Lower leg skin (tissue), 4 donors: ENCODE measurements around the gene ING4. TPM values are rescaled to one million over a fixed set of nuclear protein-coding genes. Genes with fewer than 3 reads are reported as not detected.

Experiments
- DNase-seq, 2 donors: peaks; one replicate each; pipeline ENCODE4 v3.0.0-alpha.2; 2019; ENCODE audit warnings: low spot score in 2 of 2
- H3K4me3 ChIP-seq: fragments of 200-600 bp; sonication (generic); 2 replicates; pipeline ENCODE4 v1.5.1; 2017; ENCODE audit warnings: mild to moderate bottlenecking, low read depth; ENCODE audit not compliant: poor library complexity, severe bottlenecking
- CTCF ChIP-seq, 3 donors: fragments of 450-650 bp; IDR thresholded peaks; one replicate each; pipeline ENCODE4 v1.5.1; 2016; ENCODE audit warnings: antibody characterized with exemption in 3 of 3, mild to moderate bottlenecking in 3 of 3, moderate library complexity in 2 of 3
- POLR2A ChIP-seq, 2 donors: fragments of 450-650 bp; IDR thresholded peaks; one replicate each; pipeline ENCODE4 v1.6.1; 2016 to 2017; ENCODE audit warnings: antibody characterized with exemption in 2 of 2, mild to moderate bottlenecking in 1 of 2, moderate library complexity in 1 of 2
- WGBS, 2 donors: methylation state at CpG; one replicate each; pipeline ENCODE4 v1.1.5; 2018; 5-methylcytosine and 5-hydroxymethylcytosine counted together
- intact Hi-C: fragments of 100-400 bp; cut with DNase I; formaldehyde crosslinking; loops from one replicate; pipeline ENCODE4 v1.15.0; 2023; ENCODE audit warnings: low total_unique reads
- total RNA-seq, 4 donors: library from RNA; depleted of rRNA; stranded (reverse); fragments of >200 nt; gene quantifications; one replicate each; pipeline ENCODE4 v1.1.0, GENCODE V29; 2016

Gene ING4
- total RNA-seq, 4 donors from 2014 or later = 40.8 to 63.6 (median 56.0) TPM

GRCh38 chr12:6672143-6672542 is 9.2 kb upstream of the ING4 start:
- H3K4me3 ChIP-seq = no peak overlapping the region
- no peak for DNase-seq
- TF ChIP-seq POLR2A (IDR thresholded peaks at IDR 0.05) (no peak), CTCF (IDR thresholded peaks at IDR 0.05) (no peak)
- intact Hi-C loops = no loop called here
- 84 to 92% methylated on average over 9 to 18 of the region's 18 CpGs for WGBS, 2 donors

GRCh38 chr12:6667559-6668210 is 4.8 kb upstream of the ING4 start:
- no peak for DNase-seq
- WGBS, 2 donors = 74 to 81% methylated on average over 8 of the region's 8 CpGs
- H3K4me3 ChIP-seq = no peak overlapping the region
- intact Hi-C loops = no loop called here
- no peak for TF ChIP-seq CTCF (IDR thresholded peaks at IDR 0.05)

GRCh38 chr12:6666211-6666610 is 3.3 kb upstream of the ING4 start:
- DNase-seq = no peak
- no peak overlapping the region for H3K4me3 ChIP-seq
- WGBS, 2 donors = 93 to 97% methylated on average over 2 of the region's 2 CpGs
- TF ChIP-seq CTCF (IDR thresholded peaks at IDR 0.05) (no peak), POLR2A (IDR thresholded peaks at IDR 0.05) (no peak)
- intact Hi-C loops = no loop called here

GRCh38 chr12:6664902-6665301 is 2.0 kb upstream of the ING4 start:
- TF ChIP-seq CTCF (IDR thresholded peaks at IDR 0.05) = no peak
- no peak for TF ChIP-seq POLR2A (IDR thresholded peaks at IDR 0.05)
- DNase-seq = no peak
- intact Hi-C loops = no loop called here
- 76 to 78% methylated on average over 2 of the region's 2 CpGs for WGBS, 2 donors
- no peak overlapping the region for H3K4me3 ChIP-seq

- WGBS, 2 donors = 0 to 1% methylated on average over 10 of the region's 10 CpGs
- intact Hi-C loops = no loop called here
- TF ChIP-seq POLR2A (IDR thresholded peaks at IDR 0.05) (no peak), CTCF (IDR thresholded peaks at IDR 0.05) (no peak)
- DNase-seq = no peak
- peak overlapping the region; percentile 79 for H3K4me3 ChIP-seq
Measured at GRCh38 chr12:6662602-6662905, 365 bp downstream of the ING4 start.

GRCh38 chr12:6653987-6654386 is 8.9 kb downstream of the ING4 start:
- WGBS, 2 donors = 97% methylated on average over 5 of the region's 5 CpGs
- TF ChIP-seq CTCF (IDR thresholded peaks at IDR 0.05) (no peak), POLR2A (IDR thresholded peaks at IDR 0.05) (no peak)
- no peak for DNase-seq
- no peak overlapping the region for H3K4me3 ChIP-seq
- intact Hi-C loops = no loop called here
